Neural cell (in vitro differentiated cells): Measurements from ENCODE around the gene CBX6. TPM values are rescaled to one million over a fixed set of nuclear protein-coding genes. Genes with fewer than 3 reads are reported as not detected.
A peak's percentile ranks its signal among the peaks of the same experiment; 100 is the strongest.

ENCODE experiments used
- H2AFZ ChIP-seq: fragments of 200-600, 300-800 bp; sonication (generic), shearing (Covaris generic); 2 replicates; pipeline ENCODE4 v1.6.0; 2014; ENCODE audit warnings: low read depth, mild to moderate bottlenecking, antibody characterized with exemption, low read length, moderate library complexity
- H3F3A ChIP-seq: fragments of 200-600 bp; shearing (Covaris generic); 2 replicates; pipeline ENCODE4 v1.6.1; 2016; ENCODE audit warnings: mild to moderate bottlenecking, moderate library complexity, mixed read lengths, antibody characterized with exemption, low read length; ENCODE audit not compliant: insufficient read depth, poor library complexity, severe bottlenecking
- H3K27ac ChIP-seq: fragments of 200-600, 300-800 bp; sonication (generic), shearing (Covaris generic); 2 replicates; pipeline ENCODE4 v1.5.1; 2014; ENCODE audit warnings: mild to moderate bottlenecking, low read length, moderate library complexity
- H3K27me3 ChIP-seq: fragments of 300-800, 200-600 bp; sonication (generic), shearing (Covaris generic); 2 replicates; pipeline ENCODE4 v1.6.0; 2014; ENCODE audit warnings: mild to moderate bottlenecking, low read depth, low read length, moderate library complexity; ENCODE audit not compliant: insufficient read depth
- H3K36me3 ChIP-seq: fragments of 300-800, 200-600 bp; sonication (generic), shearing (Covaris generic); 2 replicates; pipeline ENCODE4 v1.5.1; 2014; ENCODE audit warnings: mild to moderate bottlenecking, antibody characterized with exemption, low read length, moderate library complexity; ENCODE audit not compliant: insufficient read depth
- H3K4me2 ChIP-seq: fragments of 300-800, 200-600 bp; sonication (generic), shearing (Covaris generic); 2 replicates; pipeline ENCODE4 v1.6.0; 2014; ENCODE audit warnings: mild to moderate bottlenecking, low read length
- H3K4me3 ChIP-seq: fragments of 300-800, 200-600 bp; sonication (generic), shearing (Covaris generic); 2 replicates; pipeline ENCODE4 v1.5.1; 2014; ENCODE audit warnings: mild to moderate bottlenecking, low read length, moderate library complexity
- H3K79me2 ChIP-seq: fragments of 200-600 bp; shearing (Covaris generic); replicated peaks from 2 replicates; pipeline ENCODE4 v1.6.0; 2014; ENCODE audit warnings: mild to moderate bottlenecking, low read length, moderate library complexity; ENCODE audit not compliant: insufficient read depth
- H3K9ac ChIP-seq: fragments of 300-800, 200-600 bp; sonication (generic), shearing (Covaris generic); 2 replicates; pipeline ENCODE4 v1.6.1; 2016; ENCODE audit warnings: mild to moderate bottlenecking, low read length, mixed read lengths
- H3K9me2 ChIP-seq: fragments of 200-600 bp; shearing (Covaris generic); 2 replicates; pipeline ENCODE4 v1.6.1; 2016; ENCODE audit warnings: mild to moderate bottlenecking, low read length, mixed read lengths; ENCODE audit not compliant: insufficient read depth
- H3K9me3 ChIP-seq: fragments of 200-600, 300-800 bp; sonication (generic), shearing (Covaris generic); 2 replicates; pipeline ENCODE4 v1.6.1; 2016; ENCODE audit warnings: mild to moderate bottlenecking, mixed run types, low read length, moderate library complexity, mixed read lengths
- H4K20me1 ChIP-seq: fragments of 200-600 bp; shearing (Covaris generic); 2 replicates; pipeline ENCODE4 v1.6.1; 2016; ENCODE audit warnings: mild to moderate bottlenecking, mixed run types; ENCODE audit not compliant: insufficient read depth
- EP300 ChIP-seq: fragments of 450-650 bp; conservative IDR thresholded peaks from 2 replicates; pipeline ENCODE4 v1.6.1; 2014; ENCODE audit warnings: antibody characterized with exemption, mild to moderate bottlenecking, moderate library complexity; ENCODE audit not compliant: poor library complexity, severe bottlenecking
- EZH2 ChIP-seq: fragments of 200-600, 300-800 bp; shearing (Covaris generic), sonication (generic); IDR thresholded peaks from 2 replicates; pipeline ENCODE4 v1.6.1; 2014; ENCODE audit warnings: antibody characterized with exemption, low read length, borderline replicate concordance, mild to moderate bottlenecking; ENCODE audit not compliant: insufficient read depth, poor library complexity, severe bottlenecking
- MXI1 ChIP-seq: fragments of 450-650 bp; conservative IDR thresholded peaks from 2 replicates; pipeline ENCODE4 v1.6.1; 2014; ENCODE audit warnings: antibody characterized with exemption, mild to moderate bottlenecking; ENCODE audit not compliant: poor library complexity, severe bottlenecking
- POLR2AphosphoS5 ChIP-seq: IDR thresholded peaks from 2 replicates; pipeline ENCODE4 v1.6.1; 2012
- RAD21 ChIP-seq: fragments of 450-650 bp; conservative IDR thresholded peaks from 2 replicates; pipeline ENCODE4 v1.6.1; 2014; ENCODE audit warnings: antibody characterized with exemption, mild to moderate bottlenecking, moderate library complexity
- SMC3 ChIP-seq: fragments of 450-650 bp; conservative IDR thresholded peaks from 2 replicates; pipeline ENCODE4 v1.6.1; 2014; ENCODE audit warnings: antibody characterized with exemption, mild to moderate bottlenecking, moderate library complexity; ENCODE audit not compliant: poor library complexity
- TAF1 ChIP-seq: IDR thresholded peaks from 2 replicates; pipeline ENCODE4 v1.6.1; 2012; ENCODE audit warnings: low read depth
- polyA plus RNA-seq: library from polyadenylated mRNA; depleted of rRNA; stranded (reverse); fragments of >200 nt; gene quantifications from 2 replicates; pipeline ENCODE4 v1.2.3, GENCODE V29; 2014
- TF ChIP-seq, protein P1 (sequence below): IDR thresholded peaks from 2 replicates; pipeline ENCODE4 v1.6.1; 2012; ENCODE audit warnings: borderline replicate concordance
- TF ChIP-seq, protein P2 (sequence below): fragments of 450-650 bp; IDR thresholded peaks from 2 replicates; pipeline ENCODE4 v1.5.1; 2014; ENCODE audit warnings: antibody characterized with exemption, mild to moderate bottlenecking, moderate library complexity; ENCODE audit not compliant: poor library complexity, severe bottlenecking

CBX6 gene
- polyA plus RNA-seq, 1 donor from 2014 or later = 13.0 TPM

DNA sequence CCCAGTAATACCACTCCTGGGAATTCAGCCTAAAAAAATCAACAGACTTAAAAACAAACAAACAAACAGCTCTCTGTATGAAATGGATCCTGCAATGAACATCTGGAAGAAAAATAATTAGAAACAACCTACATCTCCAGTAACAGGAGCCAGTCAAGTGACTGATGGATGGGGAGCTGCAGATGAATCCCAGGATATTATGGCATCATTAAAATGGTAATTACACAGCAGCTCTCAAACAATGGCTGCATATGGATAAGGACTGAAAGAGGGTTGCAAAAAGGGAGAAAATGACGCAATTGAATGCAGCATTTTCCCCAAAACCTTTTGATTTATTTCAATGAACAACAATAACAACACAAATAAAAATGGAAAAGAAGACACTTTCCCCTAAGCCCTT is 32.3 kb downstream of the CBX6 start:
- Histone ChIP-seq H3K79me2 (peaks cover 18% of the 10 kb centered on the region), H3K27ac (peak overlapping the region; percentile 93), H3K36me3 (no peaks in the 10 kb centered on the region), H3K9me2 (no peaks in the 10 kb centered on the region), H3F3A (no peaks in the 10 kb centered on the region), H3K4me3 (peak overlapping the region; percentile 80), H3K9me3 (no peaks in the 10 kb centered on the region), H2AFZ (no peak overlapping the region), H3K9ac (peak overlapping the region; percentile 65), H3K4me2 (no peak overlapping the region), H3K27me3 (no peaks in the 10 kb centered on the region), H4K20me1 (no peaks in the 10 kb centered on the region)
- TF ChIP-seq TAF1 (no peak), EP300 (peak; percentile 28), POLR2AphosphoS5 (peak; percentile 19)
- TF ChIP-seq, protein P1, sequence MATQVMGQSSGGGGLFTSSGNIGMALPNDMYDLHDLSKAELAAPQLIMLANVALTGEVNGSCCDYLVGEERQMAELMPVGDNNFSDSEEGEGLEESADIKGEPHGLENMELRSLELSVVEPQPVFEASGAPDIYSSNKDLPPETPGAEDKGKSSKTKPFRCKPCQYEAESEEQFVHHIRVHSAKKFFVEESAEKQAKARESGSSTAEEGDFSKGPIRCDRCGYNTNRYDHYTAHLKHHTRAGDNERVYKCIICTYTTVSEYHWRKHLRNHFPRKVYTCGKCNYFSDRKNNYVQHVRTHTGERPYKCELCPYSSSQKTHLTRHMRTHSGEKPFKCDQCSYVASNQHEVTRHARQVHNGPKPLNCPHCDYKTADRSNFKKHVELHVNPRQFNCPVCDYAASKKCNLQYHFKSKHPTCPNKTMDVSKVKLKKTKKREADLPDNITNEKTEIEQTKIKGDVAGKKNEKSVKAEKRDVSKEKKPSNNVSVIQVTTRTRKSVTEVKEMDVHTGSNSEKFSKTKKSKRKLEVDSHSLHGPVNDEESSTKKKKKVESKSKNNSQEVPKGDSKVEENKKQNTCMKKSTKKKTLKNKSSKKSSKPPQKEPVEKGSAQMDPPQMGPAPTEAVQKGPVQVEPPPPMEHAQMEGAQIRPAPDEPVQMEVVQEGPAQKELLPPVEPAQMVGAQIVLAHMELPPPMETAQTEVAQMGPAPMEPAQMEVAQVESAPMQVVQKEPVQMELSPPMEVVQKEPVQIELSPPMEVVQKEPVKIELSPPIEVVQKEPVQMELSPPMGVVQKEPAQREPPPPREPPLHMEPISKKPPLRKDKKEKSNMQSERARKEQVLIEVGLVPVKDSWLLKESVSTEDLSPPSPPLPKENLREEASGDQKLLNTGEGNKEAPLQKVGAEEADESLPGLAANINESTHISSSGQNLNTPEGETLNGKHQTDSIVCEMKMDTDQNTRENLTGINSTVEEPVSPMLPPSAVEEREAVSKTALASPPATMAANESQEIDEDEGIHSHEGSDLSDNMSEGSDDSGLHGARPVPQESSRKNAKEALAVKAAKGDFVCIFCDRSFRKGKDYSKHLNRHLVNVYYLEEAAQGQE = peak; percentile 36

DNA sequence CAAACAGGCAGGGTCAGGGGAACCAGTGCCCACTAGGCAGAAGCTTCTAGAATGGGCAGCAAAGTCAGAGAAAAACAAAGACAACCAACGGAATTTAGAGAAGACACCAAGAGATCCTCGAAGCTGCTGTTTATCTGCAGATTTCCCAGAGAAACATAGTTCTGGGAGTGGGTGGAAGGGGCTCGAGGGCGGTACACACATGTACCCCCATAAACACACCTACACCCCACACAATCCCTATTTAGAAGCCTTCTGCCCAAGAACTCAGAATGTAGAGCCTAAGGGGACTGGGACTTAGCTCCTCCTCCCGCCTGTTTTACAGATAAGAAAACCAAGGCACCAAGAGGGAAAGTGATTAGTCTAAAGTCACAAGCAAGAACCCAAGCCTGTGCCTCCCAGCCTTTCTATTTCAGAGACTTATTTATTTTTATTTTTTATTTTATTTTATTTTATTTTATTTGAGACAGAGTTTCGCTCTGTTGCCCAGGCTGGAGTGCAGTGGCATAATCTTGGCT is 34.5 kb downstream of the CBX6 start:
- Histone ChIP-seq H3K79me2 (peaks cover 15% of the 10 kb centered on the region), H3K27ac (no peak overlapping the region), H2AFZ (no peak overlapping the region), H3K9me3 (no peaks in the 10 kb centered on the region), H3K9ac (no peak overlapping the region), H3K27me3 (no peaks in the 10 kb centered on the region), H3K4me2 (no peak overlapping the region), H3F3A (no peaks in the 10 kb centered on the region), H4K20me1 (no peaks in the 10 kb centered on the region), H3K9me2 (no peaks in the 10 kb centered on the region), H3K36me3 (no peaks in the 10 kb centered on the region), H3K4me3 (no peak overlapping the region)
- TF ChIP-seq RAD21 (no peak), EZH2 (no peak), TAF1 (no peak), SMC3 (no peak), EP300 (no peak), MXI1 (no peak), POLR2AphosphoS5 (no peak)
- TF ChIP-seq, protein P2, sequence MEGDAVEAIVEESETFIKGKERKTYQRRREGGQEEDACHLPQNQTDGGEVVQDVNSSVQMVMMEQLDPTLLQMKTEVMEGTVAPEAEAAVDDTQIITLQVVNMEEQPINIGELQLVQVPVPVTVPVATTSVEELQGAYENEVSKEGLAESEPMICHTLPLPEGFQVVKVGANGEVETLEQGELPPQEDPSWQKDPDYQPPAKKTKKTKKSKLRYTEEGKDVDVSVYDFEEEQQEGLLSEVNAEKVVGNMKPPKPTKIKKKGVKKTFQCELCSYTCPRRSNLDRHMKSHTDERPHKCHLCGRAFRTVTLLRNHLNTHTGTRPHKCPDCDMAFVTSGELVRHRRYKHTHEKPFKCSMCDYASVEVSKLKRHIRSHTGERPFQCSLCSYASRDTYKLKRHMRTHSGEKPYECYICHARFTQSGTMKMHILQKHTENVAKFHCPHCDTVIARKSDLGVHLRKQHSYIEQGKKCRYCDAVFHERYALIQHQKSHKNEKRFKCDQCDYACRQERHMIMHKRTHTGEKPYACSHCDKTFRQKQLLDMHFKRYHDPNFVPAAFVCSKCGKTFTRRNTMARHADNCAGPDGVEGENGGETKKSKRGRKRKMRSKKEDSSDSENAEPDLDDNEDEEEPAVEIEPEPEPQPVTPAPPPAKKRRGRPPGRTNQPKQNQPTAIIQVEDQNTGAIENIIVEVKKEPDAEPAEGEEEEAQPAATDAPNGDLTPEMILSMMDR = no peak
- TF ChIP-seq, protein P1 = no peak
